Neural crest cell (in vitro differentiated cells): ENCODE data around the gene FLVCR2. TPM values are rescaled to one million over a fixed set of nuclear protein-coding genes. Genes with fewer than 3 reads are reported as not detected.

ENCODE experiments used
- DNase-seq: peaks from one replicate; pipeline ENCODE4 v3.0.0; 2021; ENCODE audit warnings: low read depth, mixed read lengths, low spot score
- H3K27ac Mint-ChIP-seq: one replicate; pipeline ENCODE4 v1.8.0; 2021; ENCODE audit warnings: mild to moderate bottlenecking, mixed read lengths; ENCODE audit not compliant: unreplicated experiment
- H3K27me3 Mint-ChIP-seq: 2 replicates; pipeline ENCODE4 v1.8.0; 2021; ENCODE audit warnings: low read depth, mild to moderate bottlenecking, mixed read lengths
- H3K36me3 Mint-ChIP-seq: 2 replicates; pipeline ENCODE4 v1.8.0; 2021; ENCODE audit warnings: low read depth, mild to moderate bottlenecking, mixed read lengths
- H3K4me1 Mint-ChIP-seq: 2 replicates; pipeline ENCODE4 v1.8.0; 2021; ENCODE audit warnings: mixed read lengths
- H3K4me3 Mint-ChIP-seq: one replicate; pipeline ENCODE4 v1.8.0; 2021; ENCODE audit warnings: mild to moderate bottlenecking, mixed read lengths
- H3K9me3 Mint-ChIP-seq: 2 replicates; pipeline ENCODE4 v1.8.0; 2021; ENCODE audit warnings: mixed read lengths
- long read RNA-seq: library from polyadenylated mRNA; unstranded; transcript quantifications from one replicate; pipeline ENCODE4 v2.0.0, GENCODE V29; 2020
- total RNA-seq: library from RNA; stranded (reverse); gene quantifications from 2 replicates; pipeline ENCODE4 v1.2.1, GENCODE V29; 2021
- TF ChIP-seq, protein P1 (sequence below): fragments of 200-600 bp; sonication (generic); conservative IDR thresholded peaks from 2 replicates; pipeline ENCODE4 v1.5.0; 2021; ENCODE audit warnings: antibody characterized with exemption, mild to moderate bottlenecking

FLVCR2 gene, protein sequence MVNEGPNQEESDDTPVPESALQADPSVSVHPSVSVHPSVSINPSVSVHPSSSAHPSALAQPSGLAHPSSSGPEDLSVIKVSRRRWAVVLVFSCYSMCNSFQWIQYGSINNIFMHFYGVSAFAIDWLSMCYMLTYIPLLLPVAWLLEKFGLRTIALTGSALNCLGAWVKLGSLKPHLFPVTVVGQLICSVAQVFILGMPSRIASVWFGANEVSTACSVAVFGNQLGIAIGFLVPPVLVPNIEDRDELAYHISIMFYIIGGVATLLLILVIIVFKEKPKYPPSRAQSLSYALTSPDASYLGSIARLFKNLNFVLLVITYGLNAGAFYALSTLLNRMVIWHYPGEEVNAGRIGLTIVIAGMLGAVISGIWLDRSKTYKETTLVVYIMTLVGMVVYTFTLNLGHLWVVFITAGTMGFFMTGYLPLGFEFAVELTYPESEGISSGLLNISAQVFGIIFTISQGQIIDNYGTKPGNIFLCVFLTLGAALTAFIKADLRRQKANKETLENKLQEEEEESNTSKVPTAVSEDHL
- 3.0 and 8.7 TPM in 2 replicates for total RNA-seq
- long read RNA-seq, partial matches to known transcripts, result 0 of 2 reads
- long read RNA-seq, other reads (novel, unspliced or antisense), result 0 of 2 reads

DNA sequence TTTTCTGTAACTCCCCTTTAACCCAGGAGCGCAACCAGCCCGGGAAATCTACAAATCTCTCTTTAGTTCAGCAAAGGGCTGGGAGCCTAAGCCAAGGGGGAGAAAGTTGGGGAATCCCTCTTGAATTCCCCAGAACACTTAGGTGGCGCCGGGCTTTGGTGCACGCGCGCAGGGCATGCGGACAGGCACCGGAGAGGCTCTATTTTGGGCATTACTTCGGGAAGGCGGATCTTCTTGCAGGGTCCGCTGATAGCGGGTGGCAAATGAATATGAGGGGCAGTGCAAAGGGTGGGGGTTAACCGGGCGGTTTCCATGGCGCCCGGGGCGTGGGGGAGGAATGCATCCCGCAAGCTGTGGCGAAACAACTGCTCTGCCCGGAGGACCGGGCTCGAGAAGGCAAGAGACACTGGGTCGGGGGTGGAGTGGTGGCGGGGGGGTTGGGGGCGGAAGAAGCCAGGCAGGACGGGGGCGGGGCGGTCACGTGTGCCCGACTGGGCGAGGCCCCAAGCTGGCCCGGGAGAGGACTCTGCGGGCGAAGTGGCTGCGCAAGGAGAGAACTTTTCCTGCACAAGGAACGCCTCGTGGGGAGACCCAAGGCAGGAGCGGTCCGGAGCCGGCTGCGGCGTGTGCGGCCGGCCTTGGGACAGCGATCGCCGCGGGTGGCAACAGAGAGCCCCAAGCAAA is at the start of gene FLVCR2:
FLVCR2 (plus strand) TSS at position 519 of the 684 bp plus-strand sequence. CDS start 353 bp downstream, outside the sequence.
- Mint-ChIP-seq H3K27ac (peak within 1 kb of the TSS; percentile 85), H3K4me3 (peak within 1 kb of the TSS; percentile 96)

DNA sequence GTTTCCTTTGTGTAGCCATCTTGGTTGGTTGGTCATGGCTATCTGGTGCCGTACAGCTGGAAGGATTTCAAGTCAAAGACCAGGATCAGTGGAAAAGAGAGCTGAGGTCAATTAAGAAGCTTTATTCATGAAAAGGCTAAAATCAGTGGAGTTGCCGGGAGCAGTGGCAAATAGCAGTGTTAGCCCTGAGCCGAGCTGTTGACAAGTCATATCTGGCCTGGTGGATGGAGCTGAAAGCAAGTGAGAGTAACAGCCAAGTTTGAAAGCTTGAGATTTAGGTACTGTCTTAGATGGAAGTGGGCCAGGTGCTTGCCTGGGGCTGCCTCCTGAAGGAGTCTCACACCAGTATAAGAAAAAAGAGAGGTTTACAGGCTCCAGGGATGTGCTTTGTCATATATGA is 47.2 kb upstream of the FLVCR2 start:
- no peaks in the 10 kb centered on the region for H3K36me3 Mint-ChIP-seq
- H3K27ac Mint-ChIP-seq, result no peak overlapping the region

More for the DNA sequence above, at the start of gene FLVCR2:
- peak; percentile 58 for DNase-seq
- TF ChIP-seq, protein P1, sequence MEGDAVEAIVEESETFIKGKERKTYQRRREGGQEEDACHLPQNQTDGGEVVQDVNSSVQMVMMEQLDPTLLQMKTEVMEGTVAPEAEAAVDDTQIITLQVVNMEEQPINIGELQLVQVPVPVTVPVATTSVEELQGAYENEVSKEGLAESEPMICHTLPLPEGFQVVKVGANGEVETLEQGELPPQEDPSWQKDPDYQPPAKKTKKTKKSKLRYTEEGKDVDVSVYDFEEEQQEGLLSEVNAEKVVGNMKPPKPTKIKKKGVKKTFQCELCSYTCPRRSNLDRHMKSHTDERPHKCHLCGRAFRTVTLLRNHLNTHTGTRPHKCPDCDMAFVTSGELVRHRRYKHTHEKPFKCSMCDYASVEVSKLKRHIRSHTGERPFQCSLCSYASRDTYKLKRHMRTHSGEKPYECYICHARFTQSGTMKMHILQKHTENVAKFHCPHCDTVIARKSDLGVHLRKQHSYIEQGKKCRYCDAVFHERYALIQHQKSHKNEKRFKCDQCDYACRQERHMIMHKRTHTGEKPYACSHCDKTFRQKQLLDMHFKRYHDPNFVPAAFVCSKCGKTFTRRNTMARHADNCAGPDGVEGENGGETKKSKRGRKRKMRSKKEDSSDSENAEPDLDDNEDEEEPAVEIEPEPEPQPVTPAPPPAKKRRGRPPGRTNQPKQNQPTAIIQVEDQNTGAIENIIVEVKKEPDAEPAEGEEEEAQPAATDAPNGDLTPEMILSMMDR, result no peak
- H3K9me3 Mint-ChIP-seq, result no peaks in the 10 kb centered on the region
- H3K4me1 Mint-ChIP-seq, result peaks cover 7% of the 10 kb centered on the region
- H3K27me3 Mint-ChIP-seq, result peaks cover 14% of the 10 kb centered on the region
- H3K36me3 Mint-ChIP-seq, result no peaks in the 10 kb centered on the region

DNA sequence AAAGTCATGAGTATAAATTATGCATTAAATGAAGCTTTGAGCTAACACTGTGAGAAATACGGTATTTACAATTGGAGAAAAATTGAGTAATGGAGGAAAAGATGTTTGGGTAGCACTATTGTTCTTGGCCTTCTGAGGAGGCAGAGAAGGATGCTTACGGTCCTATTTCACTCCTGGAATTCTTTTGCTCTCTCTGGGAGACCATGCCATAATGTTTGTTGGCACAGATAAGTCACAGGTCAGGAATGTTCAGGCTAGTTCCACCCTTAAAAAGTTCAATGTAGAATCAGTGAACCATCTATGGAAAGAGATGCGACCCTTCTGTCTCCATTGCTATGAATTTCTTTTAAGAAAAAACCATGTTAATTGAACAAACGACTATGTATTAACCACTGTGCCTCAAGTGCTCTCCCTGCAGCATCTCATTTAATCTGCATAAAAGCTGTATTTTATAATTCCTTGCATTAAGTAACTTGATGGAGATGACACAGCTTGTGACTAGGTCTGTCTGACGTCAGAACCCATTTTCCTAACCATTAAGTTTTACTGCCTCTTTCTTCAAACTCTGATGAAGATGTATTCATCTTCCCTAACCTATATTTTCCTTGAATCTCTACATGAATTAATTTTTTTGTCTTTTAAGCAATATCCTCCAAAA is 46.6 kb upstream of the FLVCR2 start:
- Mint-ChIP-seq H3K36me3 (no peaks in the 10 kb centered on the region), H3K9me3 (no peaks in the 10 kb centered on the region), H3K4me3 (no peak overlapping the region), H3K27ac (no peak overlapping the region), H3K4me1 (peaks cover 6% of the 10 kb centered on the region), H3K27me3 (no peaks in the 10 kb centered on the region)
- no peak for DNase-seq
- TF ChIP-seq, protein P1, result no peak

More for the DNA sequence above, 47.2 kb upstream of the FLVCR2 start:
- no peaks in the 10 kb centered on the region for H3K9me3 Mint-ChIP-seq
- H3K4me3 Mint-ChIP-seq, result no peak overlapping the region
- H3K27me3 Mint-ChIP-seq, result no peaks in the 10 kb centered on the region
- DNase-seq, result no peak
- peaks cover 5% of the 10 kb centered on the region for H3K4me1 Mint-ChIP-seq
- TF ChIP-seq, protein P1, result no peak

DNA sequence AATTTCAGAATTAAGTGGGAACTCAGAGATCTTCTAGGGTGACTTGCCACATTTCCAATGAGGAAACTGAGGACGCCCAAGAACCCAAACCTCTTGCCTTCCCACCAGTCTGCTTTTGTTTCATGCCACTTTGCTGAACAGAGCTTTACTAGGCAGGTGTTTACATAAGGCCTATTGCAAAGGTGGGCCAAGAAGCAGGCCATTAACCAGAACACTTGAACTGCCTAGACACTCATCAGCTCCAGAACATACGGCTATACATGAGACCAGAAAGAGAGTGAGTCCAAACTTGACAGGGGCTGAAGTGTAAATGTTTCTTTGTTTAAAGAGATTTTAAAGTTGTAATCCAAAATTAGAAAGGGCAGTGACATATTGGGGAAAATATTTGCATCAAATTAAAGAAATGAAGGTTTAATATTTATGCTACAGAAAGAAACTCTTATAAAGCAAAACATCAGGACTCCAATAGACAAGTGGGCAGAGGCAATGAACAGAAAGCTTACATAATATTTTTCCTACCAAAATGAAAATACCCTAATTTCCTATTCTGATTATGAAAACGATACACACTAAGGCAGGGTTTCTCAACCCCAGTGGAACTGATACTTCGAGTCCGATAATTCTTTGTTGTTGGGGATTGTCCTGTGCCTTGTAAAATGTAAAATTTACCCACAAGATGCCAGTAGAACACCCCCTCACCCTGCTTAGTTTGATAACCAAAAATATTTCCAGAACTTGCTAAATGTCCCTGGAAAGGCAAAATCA is 44.4 kb upstream of the FLVCR2 start:
- Mint-ChIP-seq H3K27ac (no peak overlapping the region), H3K9me3 (no peaks in the 10 kb centered on the region), H3K27me3 (no peaks in the 10 kb centered on the region), H3K36me3 (no peaks in the 10 kb centered on the region), H3K4me1 (peaks cover 12% of the 10 kb centered on the region), H3K4me3 (no peak overlapping the region)
- TF ChIP-seq, protein P1, result no peak
- no peak for DNase-seq
